Activated CD8-positive, alpha-beta memory T cell treated with anti-CD3 and anti-CD28 coated beads for 4 hours (primary cell): ENCODE data around the gene SLC35D1.

Experiments used
- DNase-seq, 2 donors: peaks; one replicate each; pipeline ENCODE4 v3.0.0-alpha.2; 2020; ENCODE audit warnings: low read depth in 2 of 2

Gene SLC35D1

DNA sequence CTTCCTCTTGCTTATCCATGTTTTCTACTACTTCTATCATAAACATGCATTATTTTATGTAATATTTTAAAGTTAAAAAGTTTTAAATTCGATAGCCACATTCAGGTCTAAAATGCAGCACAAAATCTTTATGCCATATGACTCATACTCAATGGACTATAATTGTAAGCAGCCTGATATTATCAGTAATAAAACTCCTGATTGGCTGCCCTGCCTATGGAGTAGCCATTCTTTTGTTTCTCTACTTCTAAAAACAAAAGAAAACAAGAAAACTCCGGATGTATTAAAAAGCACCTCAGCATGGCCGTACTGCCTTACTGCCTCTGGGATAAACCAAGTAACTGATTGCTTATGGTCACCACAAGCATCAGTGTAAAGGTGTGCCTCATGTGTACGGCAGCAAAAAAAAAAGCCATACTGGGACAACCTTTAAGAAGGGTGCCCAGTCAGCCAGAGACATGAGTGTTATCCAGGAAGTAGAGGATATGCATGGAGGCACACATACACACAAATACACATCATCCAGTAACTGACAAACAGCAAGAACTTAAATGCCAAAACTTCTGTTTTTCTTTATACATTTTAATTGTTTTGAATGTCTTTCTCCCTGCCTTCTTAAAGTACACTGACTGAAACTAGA is 9.2 kb downstream of the SLC35D1 start:
- DNase-seq, result no peak

DNA sequence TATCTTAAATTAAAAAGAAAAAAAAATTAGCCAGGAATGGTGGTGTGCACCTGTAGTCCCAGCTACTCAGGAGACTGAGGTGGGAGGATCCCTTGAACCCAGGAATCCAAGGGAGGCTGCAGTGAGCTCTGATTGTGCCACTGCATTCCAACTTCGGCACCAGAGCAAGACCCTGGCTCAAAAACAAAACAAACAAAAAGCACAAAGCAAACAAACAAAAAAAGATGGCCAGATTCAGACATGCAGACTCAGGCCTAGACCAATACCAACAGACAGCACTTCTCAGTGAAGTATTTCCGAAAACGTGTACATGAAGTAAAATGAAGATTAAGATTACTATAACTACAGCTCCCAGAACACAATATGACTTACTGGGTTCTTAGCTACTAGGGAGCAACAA is 10.6 kb downstream of the SLC35D1 start:
- DNase-seq, result no peak

DNA sequence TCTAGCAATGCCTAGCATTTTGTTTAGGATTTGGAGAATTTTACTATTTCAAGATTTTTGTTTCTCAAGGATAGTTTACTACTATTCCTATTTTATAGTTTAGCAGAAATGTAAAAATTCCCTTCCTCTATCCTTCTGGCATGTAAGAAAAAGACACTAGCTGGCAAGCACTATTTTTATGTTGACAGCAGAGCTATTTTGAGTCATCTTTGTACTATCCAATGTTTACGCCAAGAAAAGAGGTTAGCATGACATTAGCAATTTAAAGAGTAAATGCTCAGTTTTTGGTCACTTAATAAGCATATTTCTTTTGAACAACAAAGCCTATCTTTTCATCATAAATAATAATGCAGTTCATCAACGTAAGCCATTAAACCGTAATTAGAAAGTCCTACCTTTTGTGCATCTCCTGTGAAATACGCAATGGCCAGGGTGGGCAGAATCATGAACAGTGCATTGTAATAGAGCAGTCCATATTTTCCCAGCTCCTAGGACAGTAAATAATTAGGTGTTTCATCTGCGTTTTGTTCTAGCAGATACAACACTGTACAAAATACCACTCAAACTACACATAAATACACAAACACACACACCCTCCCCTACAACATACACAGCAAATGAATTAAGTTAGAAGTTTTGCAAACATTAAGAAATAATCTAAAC is 12.0 kb downstream of the SLC35D1 start:
- DNase-seq, result no peak

DNA sequence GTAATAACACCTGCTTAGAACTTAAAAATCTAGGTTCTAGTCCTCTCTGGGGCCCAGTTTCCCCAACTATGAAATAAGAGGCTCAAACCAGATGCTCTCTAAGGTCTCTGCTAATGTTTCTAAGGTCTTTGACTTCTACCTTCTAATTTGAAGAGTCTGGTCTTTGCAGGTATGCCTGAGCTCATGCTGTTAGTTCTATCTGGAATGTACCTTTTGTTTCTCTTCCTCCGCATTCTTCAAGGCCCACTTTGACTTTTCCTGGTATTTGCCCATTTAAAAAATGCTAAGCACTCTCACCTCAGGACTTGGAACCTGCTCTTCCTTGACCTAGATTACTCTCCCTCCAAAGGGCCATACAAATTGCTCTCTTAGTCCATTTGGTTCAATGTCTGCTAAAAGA is 13.5 kb downstream of the SLC35D1 start:
- DNase-seq, result no peak

DNA sequence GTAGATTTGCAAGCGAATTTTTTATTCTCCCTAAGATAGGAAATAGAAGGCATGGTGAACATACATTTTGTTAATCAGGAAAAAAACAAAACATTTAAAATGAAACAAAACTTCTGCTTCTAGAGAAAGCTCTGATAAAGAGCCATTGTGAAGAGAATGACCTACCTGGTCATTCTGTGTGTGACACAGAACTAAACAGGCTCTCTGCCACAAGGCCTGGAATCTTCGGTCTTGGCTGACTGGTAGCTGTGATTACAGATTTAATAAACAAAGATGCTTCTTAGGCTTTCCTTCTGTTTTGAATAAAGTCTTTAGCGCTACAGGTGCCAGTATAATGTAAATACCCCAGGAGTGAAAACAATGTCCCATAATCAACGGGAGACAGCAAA is 22.1 kb downstream of the SLC35D1 start:
- no peak for DNase-seq

DNA sequence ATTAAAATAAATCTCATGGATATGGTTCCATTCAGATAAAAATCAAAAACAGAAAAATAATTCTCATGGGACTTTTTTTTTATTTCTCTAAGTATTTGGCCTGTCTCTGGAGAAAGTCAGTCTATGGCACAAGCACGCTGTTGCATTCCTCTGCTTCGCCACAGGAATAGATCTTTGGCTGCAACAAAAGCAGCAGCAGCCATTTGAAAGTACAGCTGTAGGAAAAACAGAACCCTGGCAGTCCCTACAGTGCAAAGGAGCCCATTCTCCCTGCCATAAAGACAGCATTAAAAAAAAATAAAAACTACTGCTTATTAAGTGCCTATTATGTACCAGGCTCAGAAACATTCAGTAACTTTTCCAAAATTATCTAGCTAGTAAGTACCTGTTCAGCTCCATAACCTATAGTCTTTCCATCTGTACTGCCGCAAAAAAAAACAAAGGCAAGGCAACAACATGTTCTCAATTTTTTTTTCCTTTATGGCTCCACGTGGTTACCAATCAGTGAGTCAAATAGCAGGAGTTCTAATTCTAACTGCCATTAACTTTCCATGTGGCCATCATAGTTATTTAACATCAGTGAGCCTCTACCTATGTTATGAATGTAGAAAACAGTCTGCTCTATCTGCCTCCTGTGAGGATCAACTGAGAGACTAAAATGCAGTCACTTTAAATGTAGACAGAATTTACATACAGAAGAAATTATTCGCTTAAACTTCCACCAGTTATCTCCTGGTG is 22.7 kb downstream of the SLC35D1 start:
- no peak for DNase-seq

DNA sequence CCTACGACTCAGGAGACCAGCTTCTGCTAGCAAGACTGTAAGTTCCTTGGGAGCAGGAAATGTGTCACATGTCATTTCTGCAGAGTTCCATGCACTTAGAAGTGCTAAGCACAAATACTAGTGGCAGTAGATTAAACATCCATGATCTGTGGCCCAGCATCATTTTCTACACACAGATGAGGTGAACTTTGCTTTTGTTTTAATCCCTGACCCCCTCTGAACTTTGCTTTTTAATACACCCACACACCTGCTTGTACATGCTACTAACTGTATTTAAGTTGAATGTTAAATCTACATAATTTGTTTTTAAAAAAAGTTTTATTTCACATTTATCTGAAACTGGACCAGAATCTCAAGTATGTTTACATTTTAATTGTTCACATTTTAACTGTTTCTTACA is 24.5 kb downstream of the SLC35D1 start:
- no peak for DNase-seq

DNA sequence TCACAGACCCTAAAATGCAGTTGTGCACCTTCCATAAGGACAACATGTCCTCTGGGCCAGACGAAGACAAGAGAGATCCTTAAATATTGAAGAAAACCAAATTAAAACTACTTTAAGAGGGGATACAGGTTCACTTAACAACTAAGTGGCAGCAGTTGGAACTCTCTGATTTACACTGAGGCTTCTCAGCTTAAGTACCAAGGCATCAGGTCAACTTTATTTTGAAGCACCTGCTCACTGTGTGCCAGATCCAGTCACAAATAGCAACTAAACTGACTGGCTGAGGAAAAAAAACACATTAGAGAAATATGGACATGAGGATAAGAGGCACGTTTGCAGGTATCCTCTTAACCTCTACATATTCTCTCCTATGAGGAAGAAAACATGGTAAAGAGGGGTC is 33.2 kb downstream of the SLC35D1 start:
- DNase-seq, result no peak

DNA sequence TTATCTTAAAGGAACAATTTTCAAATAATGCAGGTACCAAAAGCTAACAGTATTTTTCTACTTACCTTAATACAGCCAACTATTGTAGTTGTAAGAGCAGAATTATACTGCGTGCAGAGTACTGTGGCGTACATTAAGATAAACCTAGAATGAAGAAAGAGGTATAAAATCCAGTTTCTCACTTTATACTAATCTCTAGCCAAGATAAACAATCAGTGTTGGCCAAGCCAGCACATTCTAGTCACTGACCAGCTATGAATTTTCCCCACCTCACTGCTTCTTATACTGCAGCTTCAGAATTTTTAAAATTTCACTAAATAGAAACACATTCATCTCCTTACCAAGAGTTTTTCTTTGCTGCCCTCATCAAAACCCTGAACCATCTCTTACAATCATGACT is 33.6 kb downstream of the SLC35D1 start:
- DNase-seq, result no peak

DNA sequence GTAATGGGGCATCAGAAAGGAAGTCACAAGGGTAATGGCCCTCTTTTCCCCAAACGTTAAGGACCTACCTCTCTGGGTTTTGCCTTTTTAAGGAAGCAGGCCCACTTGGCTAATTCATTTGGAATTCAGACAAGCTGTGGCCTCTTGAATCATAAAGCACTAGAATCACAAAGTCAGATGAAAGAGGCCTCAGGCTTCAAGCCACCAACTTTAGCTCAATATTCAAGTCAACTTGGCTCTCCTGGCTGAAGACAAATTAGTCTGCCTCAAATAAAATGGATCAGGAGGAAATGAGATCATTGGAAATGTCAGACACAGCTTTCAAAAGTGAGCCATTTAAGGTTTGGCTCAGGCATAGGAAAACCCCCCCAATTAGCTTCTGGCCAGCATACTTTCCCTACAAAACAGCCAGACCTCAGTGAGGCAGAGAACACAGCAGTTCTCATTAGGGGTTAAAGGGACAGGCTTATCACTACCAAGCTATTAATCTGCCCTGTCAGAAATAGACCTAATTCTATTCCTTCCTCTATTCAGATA is 34.3 kb downstream of the SLC35D1 start:
- no peak for DNase-seq

DNA sequence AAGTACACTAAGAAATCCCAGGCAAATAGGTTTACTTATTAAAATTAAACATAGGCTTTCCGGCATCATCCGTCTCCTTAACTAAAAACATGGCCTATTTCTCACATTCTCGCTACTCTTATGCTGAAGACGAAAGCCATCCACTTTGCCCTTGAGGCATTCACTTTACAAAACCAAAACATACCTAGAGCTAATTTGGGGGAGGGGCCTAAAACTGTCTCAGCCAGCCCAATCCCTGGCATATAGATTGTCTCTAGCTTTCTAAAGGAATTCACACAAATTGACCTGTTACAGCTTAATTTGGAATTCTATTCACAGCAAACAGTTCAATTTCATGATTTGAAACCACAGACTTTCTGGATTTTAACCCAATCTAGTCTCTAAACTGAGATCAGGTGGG is 34.8 kb downstream of the SLC35D1 start:
- DNase-seq, result no peak

DNA sequence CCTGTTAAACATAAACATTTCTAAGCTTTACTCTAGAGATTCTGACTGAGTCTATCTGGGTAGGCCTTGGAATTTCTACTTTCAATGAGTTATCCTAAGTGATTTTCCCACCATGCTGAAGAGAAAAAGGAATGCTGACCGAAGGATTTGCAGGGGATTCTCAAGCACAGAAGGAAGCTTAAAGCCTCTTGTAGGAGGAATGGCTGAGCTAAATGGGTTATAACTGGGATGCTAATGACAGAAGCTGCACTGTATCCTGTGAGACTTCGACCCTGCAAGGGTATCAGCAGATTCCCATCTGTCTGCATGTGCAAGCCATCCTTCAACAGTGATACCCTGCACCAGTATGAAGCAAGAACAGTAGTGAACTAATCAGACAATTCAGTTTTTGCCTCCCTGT is 35.4 kb downstream of the SLC35D1 start:
- no peak for DNase-seq

DNA sequence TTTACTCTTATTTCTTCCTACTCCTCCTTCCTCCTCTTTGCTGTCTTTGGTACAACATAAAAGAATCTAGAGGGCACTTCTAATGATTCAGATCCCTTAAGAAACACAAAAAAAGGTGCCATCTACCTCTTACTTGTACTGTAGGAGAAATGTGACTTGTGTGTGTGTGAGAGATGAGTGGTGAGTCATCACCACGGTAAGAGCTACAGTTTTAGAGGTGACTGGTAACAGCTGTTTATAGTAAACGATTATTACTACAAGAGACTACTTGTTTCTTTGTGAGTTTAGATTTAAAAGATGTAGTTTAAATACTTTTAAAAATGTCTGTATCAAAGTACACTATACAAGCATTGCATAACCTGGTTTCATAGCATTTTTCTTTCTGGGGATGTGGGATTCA is 40.4 kb downstream of the SLC35D1 start:
- DNase-seq, result no peak

DNA sequence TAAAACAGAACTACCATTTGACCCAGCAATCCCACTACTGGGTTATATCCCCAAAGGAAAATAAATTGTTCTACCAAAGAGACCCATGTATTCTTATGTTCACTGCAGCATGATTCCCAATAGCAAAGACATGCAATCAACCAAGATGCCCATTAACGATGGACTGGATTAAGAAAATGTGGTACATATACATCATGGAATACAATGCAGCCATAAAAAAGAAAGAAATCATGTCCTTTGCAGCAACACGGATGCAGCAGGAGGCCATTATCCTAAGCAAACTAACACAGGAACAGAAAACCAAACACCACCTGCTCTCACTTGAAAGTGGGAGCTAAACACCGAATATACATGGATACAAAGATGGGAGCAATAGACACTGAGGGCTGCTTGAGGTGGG is 44.2 kb downstream of the SLC35D1 start:
- no peak for DNase-seq

DNA sequence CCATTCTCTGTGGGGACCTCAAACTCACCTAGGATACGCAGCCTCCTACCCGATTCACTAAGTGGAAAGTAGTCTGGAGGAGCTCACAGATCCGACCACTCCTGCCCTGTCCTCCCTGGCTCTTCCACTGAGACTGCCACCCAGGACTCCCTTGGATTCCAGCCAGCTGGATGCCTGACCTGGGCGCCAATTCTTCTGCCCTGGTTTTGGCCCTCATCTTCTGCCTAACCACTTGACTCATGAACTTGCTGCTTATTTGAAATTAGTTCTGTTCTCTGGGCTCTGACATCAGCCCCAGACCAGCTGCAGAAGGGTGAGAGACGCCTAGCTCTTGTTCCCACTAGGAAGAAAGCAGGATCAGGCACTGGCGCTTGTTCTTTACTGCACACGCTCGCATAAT is 48.9 kb downstream of the SLC35D1 start:
- DNase-seq, result no peak

DNA sequence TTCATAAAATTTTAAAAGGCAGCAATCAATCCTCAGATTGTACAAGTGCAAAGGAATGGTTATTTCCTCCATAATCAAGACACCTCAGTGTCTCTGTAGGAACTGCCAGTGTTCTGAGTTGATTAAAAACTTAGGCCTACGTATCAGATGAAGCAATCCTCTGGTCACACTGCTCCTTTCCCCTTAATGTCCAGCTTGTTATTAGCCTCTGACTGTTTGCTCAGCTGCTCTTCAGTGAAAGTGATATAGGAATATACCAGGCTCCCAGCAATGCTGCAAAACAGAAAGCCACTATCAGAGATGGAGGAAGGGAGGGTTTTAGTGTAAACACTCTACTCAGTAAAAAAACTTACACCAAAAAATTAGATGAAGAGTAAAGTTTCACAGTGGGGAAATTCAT is 49.8 kb downstream of the SLC35D1 start:
- no peak for DNase-seq

DNA sequence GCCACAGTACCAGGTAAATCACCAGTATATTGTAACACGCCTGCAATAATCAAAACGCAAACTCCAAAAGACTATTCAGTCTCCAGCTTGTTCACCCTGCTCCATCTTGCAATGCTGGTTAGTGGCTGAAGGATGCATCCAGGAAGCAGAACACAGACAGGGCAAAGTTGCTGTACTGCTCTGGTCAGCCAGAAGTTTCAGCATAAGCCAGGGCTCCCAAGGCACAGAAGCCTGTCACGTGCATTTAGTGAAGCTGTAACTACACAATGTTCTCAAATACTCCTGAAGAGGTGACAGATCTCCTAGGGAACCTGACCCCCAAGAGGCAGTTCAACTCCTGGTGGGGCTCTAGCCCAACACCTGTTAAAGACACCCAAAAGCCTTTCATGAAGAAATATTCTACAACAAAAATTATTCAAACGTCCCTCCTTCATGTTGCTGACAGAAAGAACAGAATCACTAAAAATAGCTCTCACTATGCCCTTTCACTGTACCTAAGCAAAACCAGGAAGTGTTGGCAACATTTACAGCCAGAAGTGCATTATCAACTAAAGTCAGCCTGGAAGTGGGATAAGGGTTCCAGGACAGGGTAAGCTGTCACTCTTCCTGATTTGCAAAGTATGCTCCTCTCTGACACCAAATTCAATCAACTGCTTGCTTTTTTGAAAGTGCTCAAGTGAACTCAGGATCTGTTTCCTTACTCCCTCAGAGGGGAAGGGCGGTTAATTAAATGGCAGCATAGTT is 52.1 kb downstream of the SLC35D1 start:
- no peak for DNase-seq

DNA sequence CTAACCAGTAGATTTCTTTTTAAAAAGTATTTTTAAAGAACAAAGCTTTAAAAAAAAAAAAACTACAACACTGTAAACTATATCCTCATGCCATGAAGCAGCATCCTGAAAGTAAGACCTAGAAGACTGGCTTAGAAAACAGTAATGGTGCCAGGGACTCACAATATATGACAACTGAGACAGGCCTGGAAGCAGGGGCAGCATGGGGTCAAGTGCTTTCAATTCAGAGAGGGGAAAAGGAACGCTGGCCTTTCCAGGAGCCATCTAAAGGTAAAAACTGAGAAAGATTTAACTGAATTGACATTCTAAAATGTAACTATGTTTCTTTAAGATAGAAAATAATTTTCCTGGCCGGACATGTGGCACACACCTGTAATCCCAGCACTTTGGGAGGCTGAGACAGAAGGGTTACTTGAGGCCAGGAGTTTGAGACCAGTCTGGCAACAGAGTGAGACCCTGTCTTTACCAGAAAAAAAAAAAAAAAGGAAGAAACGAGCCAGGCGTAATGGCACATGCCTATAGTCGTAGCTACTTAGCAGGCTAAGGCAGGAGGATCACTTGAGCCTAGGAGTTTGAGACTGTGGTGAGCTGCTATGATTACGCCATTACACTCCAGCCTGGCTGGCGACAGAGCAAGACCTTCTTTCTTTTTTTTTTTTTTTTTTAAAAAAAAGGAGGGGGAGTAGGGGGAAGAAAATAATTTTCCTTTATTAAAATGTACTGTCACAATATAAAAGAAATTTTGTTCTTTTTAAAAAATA is 54.1 kb downstream of the SLC35D1 start:
- no peak for DNase-seq

DNA sequence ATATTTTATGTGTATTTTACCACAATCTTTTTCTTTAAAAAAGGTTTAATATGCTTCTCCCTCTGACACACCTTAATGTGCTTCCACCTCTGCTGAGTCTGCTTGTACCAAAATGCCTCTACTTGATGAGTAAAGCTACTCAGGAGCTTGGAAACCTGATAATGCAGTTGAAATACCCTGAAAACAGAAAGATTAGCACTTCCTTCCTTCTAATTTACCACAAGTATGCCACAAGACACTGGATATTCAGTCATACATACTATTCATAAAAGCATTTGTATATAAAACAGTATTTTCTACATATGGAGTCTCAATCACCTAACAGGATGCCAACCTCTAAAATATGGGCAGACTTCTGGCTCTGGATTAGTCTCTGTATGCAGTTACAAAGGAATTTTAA is 55.0 kb downstream of the SLC35D1 start:
- no peak for DNase-seq

DNA sequence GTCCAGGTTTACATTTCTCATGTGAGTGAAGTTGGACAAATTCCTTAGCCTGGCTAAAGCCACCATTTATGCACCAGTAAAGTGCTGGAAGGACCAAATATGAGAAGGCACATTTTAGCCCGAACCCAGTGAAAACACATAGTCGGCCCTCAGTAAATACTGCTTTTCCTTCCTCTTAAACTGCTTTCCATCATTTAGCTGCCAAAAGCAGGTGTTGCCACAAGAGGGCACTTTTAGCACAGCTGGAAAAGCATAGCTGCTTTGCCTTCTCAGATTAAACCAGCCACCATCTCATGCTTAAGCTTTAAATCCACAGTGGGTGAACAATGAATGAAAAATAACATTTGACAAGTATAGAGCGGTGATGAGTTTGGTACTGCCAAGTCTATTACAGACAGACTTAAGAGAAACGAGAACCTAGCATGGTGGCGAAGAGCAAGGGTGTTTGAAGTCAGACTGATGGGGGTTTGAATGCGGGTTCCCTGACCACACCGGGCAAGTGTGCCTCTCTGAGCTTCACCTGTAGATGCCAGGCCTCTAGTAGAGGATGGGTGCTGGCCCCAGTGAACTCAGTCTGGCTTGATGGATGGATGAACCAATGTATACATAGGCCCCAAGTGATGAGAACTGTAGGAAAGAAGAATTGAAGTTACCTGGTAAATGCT is 57.8 kb downstream of the SLC35D1 start:
- peak; percentile 17 to 32 for DNase-seq

DNA sequence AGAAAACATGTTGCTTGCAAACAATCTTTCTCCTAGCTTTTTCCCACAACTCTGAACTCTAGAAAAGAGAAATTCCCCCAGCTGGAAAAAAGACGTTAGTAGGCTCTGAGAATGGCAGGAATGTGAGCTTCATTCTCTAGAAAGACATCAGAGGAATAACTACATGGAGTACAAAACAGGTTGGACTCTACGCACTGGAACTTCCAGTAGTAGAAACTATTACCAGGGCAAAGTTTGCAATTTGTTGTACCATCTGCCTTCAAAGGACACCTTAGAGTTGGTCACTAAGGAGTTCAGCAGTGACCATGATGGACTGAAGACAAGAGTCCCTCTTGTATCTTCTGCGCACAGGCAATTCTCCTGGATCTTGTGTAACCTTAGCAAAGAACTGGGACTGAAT is 60.9 kb downstream of the SLC35D1 start:
- DNase-seq, result no peak
